NCI-H748 (cell line): ENCODE results near the gene TPTE.
A peak's percentile ranks its signal among the peaks of the same experiment; 100 is the strongest.
"Not testable (repeated sequence)": the region's sequence is repeated elsewhere in the genome, so short reads cannot be mapped to it uniquely, and the experiment has no call there.

Experiments
- DNase-seq: peaks from one replicate; lab custom pipeline; 2025; ENCODE audit not compliant: unreplicated experiment; lab: John Stamatoyannopoulos, UW

TPTE gene

GRCh38 chr21:10616535-10616934 is 95.2 kb downstream of the TPTE start:
- no peak for DNase-seq

GRCh38 chr21:10617133-10617752 is 95.9 kb downstream of the TPTE start:
- DNase-seq = not testable (repeated sequence)

GRCh38 chr21:10627316-10627863 is 106.0 kb downstream of the TPTE start:
- DNase-seq = peak; percentile 62

- DNase-seq = not testable (repeated sequence)
These were observed 107.9 kb downstream of the TPTE start for GRCh38 chr21:10629239-10629638.

- not testable (repeated sequence) for DNase-seq
These were observed 109.4 kb downstream of the TPTE start for GRCh38 chr21:10630829-10631228.

GRCh38 chr21:10631316-10631715 is 109.9 kb downstream of the TPTE start:
- not testable (repeated sequence) for DNase-seq

- DNase-seq = not testable (repeated sequence)
These were observed 116.8 kb downstream of the TPTE start for GRCh38 chr21:10638144-10638543.

GRCh38 chr21:10639123-10639522 is 117.7 kb downstream of the TPTE start:
- no peak for DNase-seq

GRCh38 chr21:10639746-10640145 is 118.4 kb downstream of the TPTE start:
- not testable (repeated sequence) for DNase-seq

- DNase-seq = no peak
These were observed 119.1 kb downstream of the TPTE start for GRCh38 chr21:10640446-10640845.

GRCh38 chr21:10641107-10641506 is 119.7 kb downstream of the TPTE start:
- DNase-seq = no peak

GRCh38 chr21:10645667-10646066 is 124.3 kb downstream of the TPTE start:
- DNase-seq = not testable (repeated sequence)

GRCh38 chr21:10649350-10650149 is 128.2 kb downstream of the TPTE start:
- DNase-seq = not testable (repeated sequence)

GRCh38 chr21:10650297-10650696 is 128.9 kb downstream of the TPTE start:
- DNase-seq = not testable (repeated sequence)
